Measurements from ENCODE around the gene BIRC6. TPM values are rescaled to one million over a fixed set of nuclear protein-coding genes. Genes with fewer than 3 reads are reported as not detected.
"Not testable (repeated sequence)": the region's sequence is repeated elsewhere in the genome, so short reads cannot be mapped to it uniquely, and the experiment has no call there.

BIRC6 gene
- total RNA-seq, 2 donors from 2014 or later: 147 to 148 TPM

GRCh38 chr2:32626639-32627221, 269.9 kb downstream of the BIRC6 start:
- H3K27ac Mint-ChIP-seq: peak overlapping the region; percentile 95
- no peak for DNase-seq
- ATAC-seq: no peak
- H3K27me3 Mint-ChIP-seq: no peaks in the 10 kb centered on the region
- H3K36me3 Mint-ChIP-seq (ENCODE audit: low read depth): peaks cover 7% of the 10 kb centered on the region
- H3K9me3 ChIP-seq (ENCODE audit: control insufficient read depth, low read length, poor library complexity, severe bottlenecking): no peaks in the 10 kb centered on the region
- peaks cover 20% of the 10 kb centered on the region for H3K4me1 Mint-ChIP-seq
- peak overlapping the region; percentile 94 for H3K4me3 Mint-ChIP-seq

GRCh38 chr2:32627441-32627813, 270.6 kb downstream of the BIRC6 start:
- Mint-ChIP-seq H3K36me3 (ENCODE audit: low read depth) (peaks cover 7% of the 10 kb centered on the region), H3K4me3 (peak overlapping the region; percentile 94), H3K27ac (peak overlapping the region; percentile 95), H3K27me3 (no peaks in the 10 kb centered on the region), H3K4me1 (peaks cover 23% of the 10 kb centered on the region)
- ATAC-seq: peak; percentile 29
- DNase-seq: peak in 2 of 3 donors; percentile 4 to 23
- H3K9me3 ChIP-seq (ENCODE audit: control insufficient read depth, low read length, poor library complexity, severe bottlenecking): no peaks in the 10 kb centered on the region

- H3K4me1 Mint-ChIP-seq: peaks cover 23% of the 10 kb centered on the region
- H3K27me3 Mint-ChIP-seq: no peaks in the 10 kb centered on the region
Measured at GRCh38 chr2:32627814-32628579, 271.2 kb downstream of the BIRC6 start, which contains the start of gene TTC27. Gene TTC27 (plus strand): TSS chr2:32628050. CDS start chr2:32628293, 243 bp downstream.

DNA sequence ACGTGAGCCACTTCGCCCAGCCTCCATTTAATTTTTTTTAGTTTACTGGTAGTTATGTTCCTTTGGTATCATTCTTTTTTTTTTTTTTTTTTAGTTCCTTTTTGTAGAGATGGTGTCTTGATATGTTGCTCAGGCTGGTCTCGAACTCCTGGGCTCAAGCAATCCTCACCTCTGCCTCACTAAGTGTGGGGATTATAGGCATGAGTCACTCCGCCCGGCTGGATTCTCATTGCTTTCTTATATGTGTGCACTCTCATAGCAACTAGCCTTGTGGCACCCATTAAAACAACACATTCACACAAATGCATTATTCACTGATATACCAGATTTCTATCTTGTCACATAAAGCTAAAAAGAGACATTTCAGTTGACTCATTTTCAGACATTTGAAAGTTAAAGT, 275.3 kb downstream of the BIRC6 start:
- Mint-ChIP-seq H3K27me3 (no peaks in the 10 kb centered on the region), H3K4me1 (peaks cover 22% of the 10 kb centered on the region), H3K36me3 (ENCODE audit: low read depth) (peaks cover 6% of the 10 kb centered on the region), H3K27ac (no peak overlapping the region), H3K4me3 (no peak overlapping the region)
- DNase-seq (no peak), ATAC-seq (no peak)
- no peaks in the 10 kb centered on the region for H3K9me3 ChIP-seq (ENCODE audit: control insufficient read depth, low read length, poor library complexity, severe bottlenecking)

More at GRCh38 chr2:32627814-32628579, 271.2 kb downstream of the BIRC6 start, which contains the start of gene TTC27:
- H3K36me3 Mint-ChIP-seq (ENCODE audit: low read depth): peaks cover 5% of the 10 kb centered on the region
- H3K4me3 Mint-ChIP-seq: peak within 1 kb of the TSS; percentile 94
- DNase-seq (peak; percentile 88 to 92 (median 91)), ATAC-seq (peak; percentile 100)
- peak within 1 kb of the TSS; percentile 95 for H3K27ac Mint-ChIP-seq
- no peaks in the 10 kb centered on the region for H3K9me3 ChIP-seq (ENCODE audit: control insufficient read depth, low read length, poor library complexity, severe bottlenecking)

GRCh38 chr2:32633040-32633439, 276.2 kb downstream of the BIRC6 start:
- peaks cover 4% of the 10 kb centered on the region for H3K36me3 Mint-ChIP-seq (ENCODE audit: low read depth)
- no peaks in the 10 kb centered on the region for H3K27me3 Mint-ChIP-seq
- no peak for ATAC-seq
- no peak overlapping the region for H3K27ac Mint-ChIP-seq
- H3K4me3 Mint-ChIP-seq: no peak overlapping the region
- peaks cover 13% of the 10 kb centered on the region for H3K4me1 Mint-ChIP-seq
- DNase-seq: no peak
- H3K9me3 ChIP-seq (ENCODE audit: control insufficient read depth, low read length, poor library complexity, severe bottlenecking): no peaks in the 10 kb centered on the region

DNA sequence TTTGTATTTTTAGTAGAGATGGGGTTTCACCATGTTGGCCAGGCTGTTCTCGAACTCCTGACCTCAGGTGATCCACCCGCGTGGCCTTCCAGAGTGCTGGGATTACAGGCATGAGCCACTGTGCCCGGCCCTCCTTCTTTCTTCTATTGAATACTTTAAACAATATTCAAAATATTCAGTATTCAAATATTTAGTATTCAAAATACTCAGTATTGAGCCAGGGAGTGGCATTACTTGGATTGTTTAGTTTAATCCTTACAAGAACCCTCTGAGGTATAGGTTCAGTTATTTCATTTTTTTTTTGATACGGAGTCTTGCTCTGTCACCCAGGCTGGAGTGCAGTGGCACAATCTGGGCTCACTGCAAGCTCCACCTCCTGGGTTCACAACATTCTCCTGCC, 281.7 kb downstream of the BIRC6 start:
- not testable (repeated sequence) for H3K9me3 ChIP-seq (ENCODE audit: control insufficient read depth, low read length, poor library complexity, severe bottlenecking); H3K27me3 Mint-ChIP-seq; H3K4me3 Mint-ChIP-seq; H3K27ac Mint-ChIP-seq; ATAC-seq; H3K4me1 Mint-ChIP-seq; DNase-seq; H3K36me3 Mint-ChIP-seq (ENCODE audit: low read depth)

GRCh38 chr2:32641180-32641579, 284.4 kb downstream of the BIRC6 start:
- H3K4me3 Mint-ChIP-seq: no peak overlapping the region

DNA sequence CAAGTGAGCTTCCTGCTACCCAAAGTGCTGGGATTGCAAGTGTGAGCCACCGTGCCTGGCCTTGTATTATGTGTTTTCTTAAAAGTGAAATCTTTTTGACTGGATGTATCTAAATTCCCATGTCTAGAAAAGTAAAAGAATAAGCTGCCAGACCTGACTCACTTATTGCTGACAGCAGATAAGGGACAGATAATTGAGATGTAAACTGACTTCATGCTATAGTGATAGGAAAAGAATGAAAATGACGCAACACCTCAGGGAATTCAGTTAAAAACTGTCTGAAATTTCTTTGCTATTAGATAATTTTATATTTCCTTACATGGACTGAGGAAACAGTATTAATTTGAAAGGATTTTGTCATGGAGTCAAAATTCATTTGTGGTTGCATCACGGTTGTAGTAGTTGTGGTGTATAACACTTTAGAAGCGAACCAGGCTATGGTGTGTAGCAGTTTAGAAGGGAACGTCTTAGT, 290.4 kb downstream of the BIRC6 start:
- ATAC-seq (no peak), DNase-seq (no peak)
- Mint-ChIP-seq H3K4me1 (peaks cover 7% of the 10 kb centered on the region), H3K27me3 (no peaks in the 10 kb centered on the region), H3K4me3 (no peak overlapping the region), H3K36me3 (ENCODE audit: low read depth) (peaks cover 8% of the 10 kb centered on the region), H3K27ac (no peak overlapping the region)
- H3K9me3 ChIP-seq (ENCODE audit: control insufficient read depth, low read length, poor library complexity, severe bottlenecking): no peaks in the 10 kb centered on the region

More at GRCh38 chr2:32641180-32641579, 284.4 kb downstream of the BIRC6 start:
- peaks cover 4% of the 10 kb centered on the region for H3K4me1 Mint-ChIP-seq
- peaks cover 2% of the 10 kb centered on the region for H3K36me3 Mint-ChIP-seq (ENCODE audit: low read depth)
- DNase-seq (no peak), ATAC-seq (no peak)
- no peaks in the 10 kb centered on the region for H3K27me3 Mint-ChIP-seq
- H3K27ac Mint-ChIP-seq: no peak overlapping the region
- no peaks in the 10 kb centered on the region for H3K9me3 ChIP-seq (ENCODE audit: control insufficient read depth, low read length, poor library complexity, severe bottlenecking)

GRCh38 chr2:32652555-32653209, 295.9 kb downstream of the BIRC6 start:
- no peaks in the 10 kb centered on the region for H3K9me3 ChIP-seq (ENCODE audit: control insufficient read depth, low read length, poor library complexity, severe bottlenecking)
- no peak overlapping the region for H3K4me3 Mint-ChIP-seq
- H3K36me3 Mint-ChIP-seq (ENCODE audit: low read depth): peaks cover 8% of the 10 kb centered on the region
- ATAC-seq (no peak), DNase-seq (no peak)
- H3K27me3 Mint-ChIP-seq: no peaks in the 10 kb centered on the region
- peaks cover 3% of the 10 kb centered on the region for H3K4me1 Mint-ChIP-seq
- no peak overlapping the region for H3K27ac Mint-ChIP-seq

DNA sequence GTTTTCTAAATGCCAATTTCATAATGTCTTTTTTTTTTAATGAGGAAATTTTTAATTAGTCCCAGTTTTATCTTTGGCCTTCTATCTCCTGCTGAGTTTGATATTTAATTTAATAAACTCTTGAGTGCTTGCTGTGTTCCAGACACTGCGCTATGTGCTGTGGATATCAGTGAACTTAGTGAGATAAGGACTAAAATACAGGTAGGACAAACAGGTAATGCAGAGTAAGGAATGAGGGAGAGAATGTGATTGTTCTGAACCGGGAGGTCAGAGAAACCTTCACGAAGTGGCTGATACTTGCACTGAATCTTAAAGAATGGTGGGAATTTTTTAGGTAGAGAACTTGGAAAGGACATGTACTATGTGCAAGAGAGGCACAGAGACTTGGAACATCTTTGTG, 299.2 kb downstream of the BIRC6 start:
- H3K27ac Mint-ChIP-seq: no peak overlapping the region
- peaks cover 7% of the 10 kb centered on the region for H3K36me3 Mint-ChIP-seq (ENCODE audit: low read depth)
- no peaks in the 10 kb centered on the region for H3K9me3 ChIP-seq (ENCODE audit: control insufficient read depth, low read length, poor library complexity, severe bottlenecking)
- ATAC-seq: no peak
- H3K27me3 Mint-ChIP-seq: no peaks in the 10 kb centered on the region
- DNase-seq: no peak
- peaks cover 2% of the 10 kb centered on the region for H3K4me1 Mint-ChIP-seq
- H3K4me3 Mint-ChIP-seq: no peak overlapping the region

DNA sequence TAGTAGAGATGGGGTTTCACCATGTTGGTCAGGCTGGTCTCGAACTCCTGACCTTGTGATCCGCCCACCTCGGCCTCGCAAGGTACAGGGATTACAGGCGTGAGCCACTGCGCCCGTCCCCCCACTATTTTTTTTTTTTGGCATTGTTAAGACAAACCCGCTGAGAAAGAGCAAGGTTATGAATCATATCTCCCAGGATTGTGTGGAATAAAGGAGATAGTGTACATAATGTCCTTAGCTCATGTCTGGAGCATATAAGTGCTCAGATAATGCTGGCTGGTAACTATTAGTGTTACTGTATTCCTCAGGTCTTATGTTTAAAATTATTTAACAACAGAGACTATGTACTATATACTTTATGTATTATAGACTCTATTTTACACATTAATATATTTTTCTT, 307.0 kb downstream of the BIRC6 start:
- Mint-ChIP-seq H3K27ac (no peak overlapping the region), H3K36me3 (ENCODE audit: low read depth) (peaks cover 11% of the 10 kb centered on the region), H3K27me3 (no peaks in the 10 kb centered on the region), H3K4me3 (no peak overlapping the region), H3K4me1 (peaks cover 12% of the 10 kb centered on the region)
- DNase-seq (no peak), ATAC-seq (no peak)
- H3K9me3 ChIP-seq (ENCODE audit: control insufficient read depth, low read length, poor library complexity, severe bottlenecking): no peaks in the 10 kb centered on the region

GRCh38 chr2:32666704-32667103, 309.9 kb downstream of the BIRC6 start:
- Mint-ChIP-seq H3K27me3 (no peaks in the 10 kb centered on the region), H3K4me3 (no peak overlapping the region), H3K36me3 (ENCODE audit: low read depth) (peaks cover 4% of the 10 kb centered on the region), H3K4me1 (peaks cover 7% of the 10 kb centered on the region), H3K27ac (no peak overlapping the region)
- no peaks in the 10 kb centered on the region for H3K9me3 ChIP-seq (ENCODE audit: control insufficient read depth, low read length, poor library complexity, severe bottlenecking)
- ATAC-seq (no peak), DNase-seq (no peak)

DNA sequence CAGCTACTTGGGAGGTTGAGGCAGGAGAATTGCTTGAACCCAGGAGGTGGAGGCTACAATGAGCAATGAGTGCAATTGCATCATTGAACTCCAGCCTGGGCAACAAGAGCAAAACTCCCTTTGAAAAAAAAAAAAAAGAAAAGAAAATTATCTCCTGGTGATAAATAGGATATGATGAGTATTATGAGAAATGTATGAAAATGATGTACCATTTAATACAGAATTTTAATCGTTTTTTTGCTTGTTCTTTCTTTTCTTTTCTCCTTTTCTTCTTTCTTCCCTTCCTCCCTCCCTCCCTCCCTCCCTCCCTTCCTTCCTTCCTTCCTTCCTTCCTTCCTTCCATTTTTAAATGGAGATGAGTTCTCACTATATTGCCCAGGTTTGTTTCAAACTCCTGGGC, 311.4 kb downstream of the BIRC6 start:
- H3K9me3 ChIP-seq (ENCODE audit: control insufficient read depth, low read length, poor library complexity, severe bottlenecking): no peaks in the 10 kb centered on the region
- ATAC-seq: no peak
- no peak for DNase-seq
- no peak overlapping the region for H3K27ac Mint-ChIP-seq
- H3K4me1 Mint-ChIP-seq: peaks cover 2% of the 10 kb centered on the region
- peaks cover 2% of the 10 kb centered on the region for H3K36me3 Mint-ChIP-seq (ENCODE audit: low read depth)
- H3K4me3 Mint-ChIP-seq: no peak overlapping the region
- no peaks in the 10 kb centered on the region for H3K27me3 Mint-ChIP-seq

Data from T-helper 17 cell (primary cell).